Activated T-helper 2 cell treated with anti-CD3 and anti-CD28 coated beads, Interferon-gamma antibody, Interleukin-2, Interleukin-4, amounts not matched to agents 10 μg/mL and 5 μg/mL and 100 μg/mL, durations not matched to agents 14 hours and 24 hours and 36 hours (primary cell): ENCODE data around the gene UBAP2. TPM values are rescaled to one million over a fixed set of nuclear protein-coding genes. Genes with fewer than 3 reads are reported as not detected.
"Not testable (repeated sequence)": the region's sequence is repeated elsewhere in the genome, so short reads cannot be mapped to it uniquely, and the experiment has no call there.

ENCODE experiments used
- DNase-seq: peaks from one replicate; pipeline ENCODE4 v3.0.0; 2021; ENCODE audit warnings: low spot score
- H3K27ac Mint-ChIP-seq: one replicate; pipeline ENCODE4 v1.8.0; 2021; ENCODE audit warnings: mixed read lengths
- H3K27me3 Mint-ChIP-seq: one replicate; pipeline ENCODE4 v1.8.0; 2021; ENCODE audit warnings: low read depth, mixed read lengths
- H3K36me3 Mint-ChIP-seq: one replicate; pipeline ENCODE4 v1.8.0; 2021; ENCODE audit warnings: low read depth, mixed read lengths
- H3K4me1 Mint-ChIP-seq: one replicate; pipeline ENCODE4 v1.8.0; 2021; ENCODE audit warnings: low read depth, mixed read lengths
- H3K4me3 Mint-ChIP-seq: one replicate; pipeline ENCODE4 v1.8.0; 2021; ENCODE audit warnings: low read depth, mild to moderate bottlenecking, moderate library complexity, mixed read lengths
- H3K9me3 Mint-ChIP-seq: one replicate; pipeline ENCODE4 v1.8.0; 2021; ENCODE audit warnings: mixed read lengths
- intact Hi-C: fragments of 100-400 bp; cut with micrococcal nuclease; formaldehyde crosslinking; loops from one replicate; pipeline ENCODE4 v1.15.1; 2023
- total RNA-seq: library from RNA; stranded (reverse); gene quantifications from 2 replicates; pipeline ENCODE4 v1.2.3, GENCODE V29; 2022

The UBAP2 gene
- total RNA-seq, 1 donor from 2014 or later = 52.8 TPM

DNA sequence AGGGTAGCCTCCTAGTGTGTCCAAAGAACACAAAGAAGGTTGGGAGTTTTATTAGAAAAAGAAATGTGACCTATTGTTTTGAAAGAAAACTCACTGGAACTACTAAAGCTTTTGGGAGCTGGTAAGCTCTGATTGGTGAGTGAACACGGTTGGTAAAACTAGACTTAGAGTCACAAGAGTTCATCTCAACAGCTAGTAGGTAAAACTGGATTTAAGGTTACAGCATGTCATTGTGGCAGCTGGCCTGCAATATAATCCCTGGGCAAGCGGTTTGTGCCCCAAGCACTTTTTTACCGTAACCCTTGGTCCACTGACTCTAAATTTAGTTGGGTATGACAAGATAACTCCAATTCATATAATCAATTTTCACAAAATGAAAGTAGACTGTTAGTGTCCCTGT lies 47.4 kb downstream of the UBAP2 start:
- H3K4me1 Mint-ChIP-seq = peaks cover 3% of the 10 kb centered on the region
- DNase-seq = no peak
- H3K4me3 Mint-ChIP-seq = no peak overlapping the region
- H3K27me3 Mint-ChIP-seq = no peaks in the 10 kb centered on the region
- intact Hi-C loops = no loop called here
- peaks cover 45% of the 10 kb centered on the region for H3K36me3 Mint-ChIP-seq
- H3K9me3 Mint-ChIP-seq = no peaks in the 10 kb centered on the region
- H3K27ac Mint-ChIP-seq = no peak overlapping the region

DNA sequence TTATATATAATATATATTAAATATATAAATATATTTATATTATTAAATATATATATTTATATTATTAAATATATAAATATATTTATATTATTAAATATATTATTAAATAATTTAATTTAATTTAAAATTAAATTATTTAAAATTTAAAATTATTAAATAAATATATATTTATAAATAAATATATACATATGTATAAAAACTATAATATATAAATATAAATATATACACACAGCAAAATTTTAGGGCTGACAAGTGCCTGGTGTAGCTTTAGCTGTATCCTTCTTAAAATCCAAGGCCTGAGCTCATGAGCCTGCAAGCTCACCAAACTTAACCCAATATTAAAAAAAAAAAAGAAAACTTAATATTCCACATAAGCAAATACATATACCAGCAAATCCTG lies 53.2 kb downstream of the UBAP2 start:
- no peak for DNase-seq
- Mint-ChIP-seq H3K36me3 (peaks cover 49% of the 10 kb centered on the region), H3K4me3 (no peak overlapping the region), H3K27ac (no peak overlapping the region), H3K4me1 (peaks cover 2% of the 10 kb centered on the region), H3K9me3 (no peaks in the 10 kb centered on the region), H3K27me3 (no peaks in the 10 kb centered on the region)
- intact Hi-C loops = no loop called here

DNA sequence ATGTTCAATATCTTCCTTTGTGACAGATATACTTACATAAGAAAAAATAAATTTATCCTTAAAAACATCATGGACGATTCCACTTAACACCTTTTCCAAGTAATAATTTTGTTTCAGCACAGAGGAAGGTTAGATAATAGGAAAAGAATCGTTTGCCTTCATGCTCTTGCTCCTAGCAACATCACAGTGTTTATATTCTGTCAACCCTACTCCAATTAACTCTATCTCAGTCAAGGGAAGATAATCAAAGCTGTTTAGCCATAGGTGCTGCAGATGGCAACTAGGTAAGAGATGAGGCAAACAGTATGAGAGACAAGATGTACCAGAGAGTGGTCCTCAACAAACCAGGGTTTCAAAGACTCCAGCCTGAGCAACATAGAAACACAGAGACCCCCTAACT lies 55.6 kb downstream of the UBAP2 start:
- H3K4me3 Mint-ChIP-seq = no peak overlapping the region
- DNase-seq = no peak
- no peaks in the 10 kb centered on the region for H3K9me3 Mint-ChIP-seq
- H3K4me1 Mint-ChIP-seq = peaks cover 13% of the 10 kb centered on the region
- no peaks in the 10 kb centered on the region for H3K27me3 Mint-ChIP-seq
- H3K27ac Mint-ChIP-seq = no peak overlapping the region
- peaks cover 52% of the 10 kb centered on the region for H3K36me3 Mint-ChIP-seq
- intact Hi-C loops = no loop called here

DNA sequence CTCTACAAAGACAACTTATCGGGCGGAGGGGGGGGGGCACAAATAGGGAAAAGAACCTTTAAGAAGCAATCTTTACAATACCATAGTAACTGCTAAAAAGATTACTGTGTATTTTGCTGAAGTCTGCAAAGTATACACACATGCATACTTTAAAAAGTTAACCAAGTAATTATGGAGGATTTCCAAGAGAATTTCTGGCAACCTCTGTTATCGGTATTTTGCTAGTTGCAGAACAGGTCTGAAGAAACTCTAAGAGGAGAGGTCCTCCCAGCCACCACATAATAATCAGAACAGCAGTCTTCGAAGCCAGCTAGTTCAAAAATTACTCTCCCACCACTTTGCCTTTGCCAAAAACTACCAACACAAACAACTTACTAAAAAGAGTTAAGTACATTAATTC lies 56.1 kb downstream of the UBAP2 start:
- Mint-ChIP-seq H3K4me3 (no peak overlapping the region), H3K4me1 (peaks cover 13% of the 10 kb centered on the region), H3K36me3 (peaks cover 52% of the 10 kb centered on the region), H3K27me3 (no peaks in the 10 kb centered on the region), H3K27ac (no peak overlapping the region), H3K9me3 (no peaks in the 10 kb centered on the region)
- intact Hi-C loops = no loop called here
- no peak for DNase-seq

DNA sequence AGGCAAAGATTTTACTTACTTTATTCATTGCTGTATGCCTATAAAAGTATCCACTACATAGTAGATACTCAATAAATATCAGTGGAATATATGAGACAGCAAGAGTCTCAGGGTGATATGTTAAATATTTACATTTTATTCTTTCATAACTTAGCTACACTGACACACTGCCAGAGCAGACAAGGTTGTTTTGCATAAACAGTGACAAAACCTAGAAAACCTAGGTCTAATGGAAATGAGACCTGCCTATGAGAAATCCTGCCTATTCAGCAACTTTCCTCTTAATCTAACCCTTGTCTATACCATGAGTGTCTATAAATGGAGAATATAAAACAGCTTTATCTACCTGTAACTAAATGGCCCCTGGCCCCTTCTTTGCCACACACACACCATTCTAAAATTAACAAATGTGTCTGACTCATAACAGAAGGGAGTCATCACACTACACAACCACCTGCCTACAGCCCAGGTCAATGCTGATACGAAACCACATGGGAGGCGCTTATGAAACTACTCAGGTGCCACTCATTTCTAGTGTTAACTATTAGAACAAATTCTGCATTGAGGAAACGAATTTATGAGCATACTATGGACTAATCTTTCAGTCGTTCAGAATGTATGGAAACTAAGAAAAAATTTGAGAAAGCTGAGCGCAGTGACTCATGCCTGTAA lies 60.3 kb downstream of the UBAP2 start:
- H3K4me1 Mint-ChIP-seq = peaks cover 13% of the 10 kb centered on the region
- H3K27ac Mint-ChIP-seq = peak overlapping the region; percentile 36
- DNase-seq = no peak
- no peaks in the 10 kb centered on the region for H3K9me3 Mint-ChIP-seq
- H3K4me3 Mint-ChIP-seq = no peak overlapping the region
- H3K27me3 Mint-ChIP-seq = no peaks in the 10 kb centered on the region
- intact Hi-C loops = no loop called here
- peaks cover 52% of the 10 kb centered on the region for H3K36me3 Mint-ChIP-seq

DNA sequence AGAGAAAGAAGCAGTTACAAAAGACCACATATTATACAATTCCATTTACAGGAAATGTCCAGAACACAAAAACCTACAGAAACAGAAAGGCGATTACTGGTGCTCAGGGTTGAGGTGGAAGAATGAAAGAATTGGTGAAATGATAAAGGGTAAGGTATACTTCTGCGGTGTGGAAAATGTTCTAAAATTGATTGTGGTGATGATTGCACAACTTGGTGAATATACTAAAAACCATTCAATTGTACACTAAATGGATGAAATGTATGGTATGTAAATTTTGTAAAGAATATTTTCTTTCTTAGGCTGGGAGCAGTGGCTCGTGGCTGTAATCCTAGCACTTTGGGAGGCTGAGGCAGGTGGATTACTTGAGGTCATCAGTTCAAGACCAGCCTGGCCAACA lies 72.3 kb downstream of the UBAP2 start:
- H3K4me3 Mint-ChIP-seq = no peak overlapping the region
- DNase-seq = no peak
- intact Hi-C loops = no loop called here
- no peaks in the 10 kb centered on the region for H3K4me1 Mint-ChIP-seq
- no peaks in the 10 kb centered on the region for H3K27me3 Mint-ChIP-seq
- H3K9me3 Mint-ChIP-seq = no peaks in the 10 kb centered on the region
- H3K36me3 Mint-ChIP-seq = peaks cover 47% of the 10 kb centered on the region
- no peak overlapping the region for H3K27ac Mint-ChIP-seq

DNA sequence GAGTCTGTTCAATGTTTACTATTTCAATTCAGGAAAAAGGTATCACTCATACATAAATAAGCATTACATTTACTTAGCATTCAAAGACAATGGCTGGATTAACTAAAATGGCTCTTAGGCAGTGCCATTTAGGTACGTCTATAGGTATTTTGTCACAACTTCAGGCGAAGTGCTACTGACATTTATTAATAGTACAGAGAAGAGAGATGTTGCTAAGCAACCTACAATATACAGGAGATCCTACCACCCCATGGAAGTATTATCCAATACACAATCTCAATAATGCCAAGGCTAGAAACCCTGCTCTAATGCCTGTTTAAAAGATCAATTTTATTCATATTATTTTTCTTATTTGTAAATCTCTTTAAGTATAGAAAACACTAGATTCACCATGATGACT lies 76.0 kb downstream of the UBAP2 start:
- peaks cover 55% of the 10 kb centered on the region for H3K36me3 Mint-ChIP-seq
- no peaks in the 10 kb centered on the region for H3K9me3 Mint-ChIP-seq
- no peak for DNase-seq
- no peak overlapping the region for H3K4me3 Mint-ChIP-seq
- H3K27ac Mint-ChIP-seq = no peak overlapping the region
- H3K4me1 Mint-ChIP-seq = no peaks in the 10 kb centered on the region
- no peaks in the 10 kb centered on the region for H3K27me3 Mint-ChIP-seq
- intact Hi-C loops = no loop called here

DNA sequence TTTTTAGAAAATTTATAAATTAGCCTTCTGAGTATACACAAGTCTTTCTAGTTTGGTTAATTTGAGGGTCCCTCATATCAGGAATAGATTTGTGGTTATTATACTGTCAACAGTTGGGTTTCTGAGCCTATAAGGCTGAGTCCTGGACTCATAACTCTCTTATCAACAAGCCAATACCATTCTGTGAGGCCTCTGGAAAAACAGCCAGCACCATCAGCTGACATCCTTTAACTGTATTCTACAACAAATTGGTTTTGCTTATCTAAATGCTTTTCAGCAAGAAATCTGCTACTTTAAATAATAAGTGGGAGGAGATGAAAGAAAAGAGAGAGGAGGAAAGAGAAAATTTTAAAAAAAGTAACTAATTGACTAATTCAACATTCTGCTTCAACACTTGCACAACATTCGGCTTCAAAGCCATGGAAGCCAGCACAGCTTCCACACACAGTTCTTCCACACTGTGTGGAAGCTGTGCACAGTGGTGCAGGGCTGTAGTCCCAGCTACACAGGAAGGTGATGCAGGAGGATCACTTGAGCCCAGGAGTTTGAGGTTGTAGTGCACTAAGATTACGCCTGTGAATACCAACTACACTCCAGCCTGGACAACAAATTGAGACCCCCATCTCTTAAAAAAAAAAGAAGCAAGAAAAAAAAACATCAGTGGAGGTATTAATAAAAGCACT lies 84.5 kb downstream of the UBAP2 start:
- Mint-ChIP-seq H3K27ac (no peak overlapping the region), H3K4me1 (peaks cover 2% of the 10 kb centered on the region), H3K27me3 (no peaks in the 10 kb centered on the region), H3K36me3 (peaks cover 37% of the 10 kb centered on the region), H3K4me3 (no peak overlapping the region), H3K9me3 (no peaks in the 10 kb centered on the region)
- intact Hi-C loops = no loop called here
- DNase-seq = no peak

DNA sequence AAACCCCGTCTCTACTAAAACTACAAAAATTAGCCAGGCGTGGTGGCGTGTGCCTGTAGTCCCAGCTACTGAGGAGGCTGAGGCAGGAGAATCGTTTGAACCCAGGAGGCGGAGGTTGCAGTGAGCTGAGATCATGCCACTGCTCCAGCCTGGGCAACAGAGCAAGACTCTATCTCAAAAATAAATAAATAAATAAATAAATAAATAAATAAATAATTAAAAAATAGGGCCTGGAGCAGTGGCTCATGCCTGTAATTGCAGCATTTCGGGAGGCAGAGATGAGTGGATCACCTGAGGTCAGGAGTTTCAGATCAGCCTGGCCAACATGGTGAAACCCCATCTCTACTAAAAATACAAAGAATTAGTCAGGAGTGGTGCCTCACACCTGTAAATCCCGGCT lies 86.2 kb downstream of the UBAP2 start:
- H3K27me3 Mint-ChIP-seq, intact Hi-C loops, H3K9me3 Mint-ChIP-seq, DNase-seq, H3K4me1 Mint-ChIP-seq, H3K27ac Mint-ChIP-seq, H3K4me3 Mint-ChIP-seq: not testable (repeated sequence)
- H3K36me3 Mint-ChIP-seq = peaks cover 31% of the 10 kb centered on the region

DNA sequence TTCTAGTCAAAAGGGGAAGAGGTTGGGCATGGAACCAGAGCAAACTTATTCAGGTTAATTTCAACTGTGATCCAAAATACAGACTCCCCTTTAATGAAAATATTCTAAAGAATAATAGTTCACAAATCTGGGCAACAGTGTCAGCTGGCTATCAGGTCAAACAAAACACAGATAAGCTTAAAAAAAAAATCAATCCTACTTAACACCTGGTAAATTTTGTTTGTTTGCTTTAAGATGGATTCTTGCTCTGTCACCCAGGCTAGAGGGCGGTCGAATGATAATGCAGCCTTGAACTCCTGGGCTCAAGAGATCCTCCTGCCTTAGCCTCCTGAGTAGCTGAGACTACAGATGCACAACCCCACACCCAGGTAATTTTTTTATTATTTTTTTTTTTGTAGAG lies 89.0 kb downstream of the UBAP2 start:
- peaks cover 2% of the 10 kb centered on the region for H3K4me1 Mint-ChIP-seq
- no peaks in the 10 kb centered on the region for H3K9me3 Mint-ChIP-seq
- DNase-seq = no peak
- H3K27me3 Mint-ChIP-seq = no peaks in the 10 kb centered on the region
- no peak overlapping the region for H3K27ac Mint-ChIP-seq
- H3K36me3 Mint-ChIP-seq = peaks cover 41% of the 10 kb centered on the region
- no peak overlapping the region for H3K4me3 Mint-ChIP-seq
- intact Hi-C loops = no loop called here

DNA sequence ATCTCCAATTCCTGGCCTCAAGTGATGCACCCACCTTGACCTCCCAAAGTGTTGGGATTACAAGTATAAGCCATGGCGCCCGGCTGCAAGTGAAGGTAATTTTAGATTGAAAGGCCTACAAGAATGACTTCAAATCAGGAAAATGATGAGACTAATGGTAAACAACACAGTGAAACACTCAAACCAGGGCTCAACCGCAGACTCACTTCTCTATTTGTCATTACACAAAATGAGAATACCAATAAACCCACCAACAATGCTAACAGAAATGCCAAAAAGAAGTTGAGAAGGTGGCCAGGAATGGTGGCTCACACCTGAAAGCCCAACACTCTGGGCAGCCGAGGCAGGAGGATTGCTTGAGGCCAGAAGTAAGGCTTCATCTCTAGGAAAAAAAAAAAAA lies 92.1 kb downstream of the UBAP2 start:
- no peak overlapping the region for H3K4me3 Mint-ChIP-seq
- H3K9me3 Mint-ChIP-seq = no peaks in the 10 kb centered on the region
- no peaks in the 10 kb centered on the region for H3K4me1 Mint-ChIP-seq
- H3K36me3 Mint-ChIP-seq = peaks cover 50% of the 10 kb centered on the region
- intact Hi-C loops = no loop called here
- DNase-seq = no peak
- H3K27me3 Mint-ChIP-seq = no peaks in the 10 kb centered on the region
- H3K27ac Mint-ChIP-seq = no peak overlapping the region

DNA sequence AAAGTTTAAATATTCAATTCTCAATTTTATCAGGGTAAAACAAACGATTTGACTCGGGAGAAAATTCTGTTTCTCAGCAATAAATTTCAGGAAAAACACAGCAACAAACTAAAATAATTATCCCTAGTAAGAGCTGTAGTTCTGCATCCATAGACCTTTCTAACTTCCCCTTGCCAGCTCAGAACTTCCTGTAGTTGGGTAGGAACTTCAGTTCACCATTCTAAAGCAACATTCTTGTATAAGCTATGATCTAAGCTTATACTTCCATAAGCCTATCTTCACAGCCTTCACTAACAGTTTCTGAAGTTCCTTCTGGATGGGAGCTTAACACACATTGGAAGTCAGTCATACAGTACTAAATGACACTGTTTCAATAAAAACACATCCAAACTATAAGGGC lies 96.6 kb downstream of the UBAP2 start:
- Mint-ChIP-seq H3K27me3 (no peaks in the 10 kb centered on the region), H3K27ac (no peak overlapping the region), H3K9me3 (no peaks in the 10 kb centered on the region), H3K4me3 (no peak overlapping the region), H3K4me1 (no peaks in the 10 kb centered on the region), H3K36me3 (peaks cover 56% of the 10 kb centered on the region)
- no peak for DNase-seq
- intact Hi-C loops = no loop called here

DNA sequence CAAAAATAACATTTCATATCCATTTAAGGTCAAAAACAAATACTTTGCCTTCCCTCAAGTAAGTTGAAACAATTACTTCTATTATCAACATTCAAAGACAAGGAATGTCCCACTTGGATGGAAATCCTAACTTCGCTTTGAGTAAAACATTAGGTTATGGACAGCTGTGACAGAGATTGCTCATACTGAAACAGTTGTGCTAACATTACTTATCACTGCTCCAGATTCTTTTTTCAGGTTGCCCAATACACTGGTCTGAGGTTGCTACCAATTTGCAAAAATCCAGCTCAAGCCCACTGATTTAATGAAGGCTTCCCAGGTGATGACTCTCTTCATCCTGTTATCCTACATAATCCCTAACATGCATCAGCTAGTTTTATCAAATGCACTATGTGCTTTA lies 98.3 kb downstream of the UBAP2 start:
- H3K4me3 Mint-ChIP-seq = no peak overlapping the region
- no peaks in the 10 kb centered on the region for H3K27me3 Mint-ChIP-seq
- no peak for DNase-seq
- intact Hi-C loops = no loop called here
- H3K36me3 Mint-ChIP-seq = peaks cover 59% of the 10 kb centered on the region
- H3K27ac Mint-ChIP-seq = no peak overlapping the region
- no peaks in the 10 kb centered on the region for H3K9me3 Mint-ChIP-seq
- no peaks in the 10 kb centered on the region for H3K4me1 Mint-ChIP-seq
